ENCODE measurements around the gene DNAJB6.

The DNAJB6 gene

DNA sequence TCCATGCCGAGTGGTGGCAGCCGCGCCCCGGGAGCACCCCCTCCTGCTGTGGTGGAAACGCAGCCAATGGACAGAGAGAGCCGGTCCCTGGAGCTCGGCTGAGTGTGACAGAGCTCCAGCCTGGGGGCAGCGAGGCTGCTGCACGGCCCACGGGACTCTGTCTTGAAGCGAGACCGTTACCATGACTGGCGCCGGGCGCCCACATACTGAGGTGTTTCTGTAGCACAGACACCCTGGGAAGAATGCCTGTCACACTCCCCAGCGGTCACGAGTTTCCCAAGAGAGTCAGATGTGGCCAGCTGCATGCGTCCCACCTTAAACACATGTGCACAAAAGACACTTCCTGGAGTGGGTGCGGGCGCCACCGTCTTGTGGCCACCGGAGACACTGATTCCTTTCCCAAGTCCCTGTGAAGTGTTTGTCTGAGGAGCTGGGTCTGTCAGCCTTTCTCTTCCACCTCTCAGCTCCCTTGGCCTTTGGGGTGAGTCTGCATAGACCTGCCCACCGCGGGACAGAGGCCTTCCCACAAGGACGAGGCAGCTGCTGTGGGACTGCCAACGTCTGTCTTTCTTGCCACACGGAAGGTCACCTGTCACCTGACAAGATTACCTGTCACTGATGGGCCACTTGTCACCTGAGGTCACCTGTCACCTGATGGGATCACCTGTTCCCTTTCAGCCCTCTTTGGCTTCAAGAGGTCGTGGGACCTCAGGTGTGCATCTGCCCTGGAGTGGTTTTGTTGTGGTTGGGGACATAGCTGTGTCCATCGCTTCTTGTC lies 94.6 kb downstream of the DNAJB6 start:
- no peak for DNase-seq

DNA sequence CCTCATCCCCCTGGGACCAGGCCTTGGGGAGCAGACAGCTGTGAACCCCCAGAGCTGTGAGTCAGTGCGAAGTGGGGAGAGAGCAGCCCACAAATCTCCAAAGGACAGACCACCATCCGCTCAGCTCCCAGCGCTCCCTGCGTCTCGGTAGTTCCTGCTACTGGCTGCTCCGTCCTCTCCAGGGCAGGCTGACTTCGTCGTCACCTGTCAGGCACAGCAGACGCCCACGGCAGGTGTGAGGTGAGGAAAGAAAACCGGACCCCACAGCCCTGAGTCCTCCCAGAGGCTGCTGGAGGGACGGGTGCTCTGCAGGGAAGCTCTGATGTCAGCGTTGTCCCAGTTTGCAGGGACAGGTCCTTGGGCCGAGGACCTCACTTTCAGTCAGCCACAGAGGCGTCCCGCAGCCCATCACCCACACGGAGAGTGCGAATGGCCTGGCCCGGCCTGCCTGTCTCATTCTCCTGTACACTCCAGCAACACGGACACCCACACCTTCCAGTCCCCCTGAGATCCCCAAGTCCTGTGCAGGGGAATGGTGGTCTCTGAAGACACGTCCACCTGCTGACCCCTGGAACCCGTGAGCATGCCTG lies 95.2 kb downstream of the DNAJB6 start:
- no peak for DNase-seq

DNA sequence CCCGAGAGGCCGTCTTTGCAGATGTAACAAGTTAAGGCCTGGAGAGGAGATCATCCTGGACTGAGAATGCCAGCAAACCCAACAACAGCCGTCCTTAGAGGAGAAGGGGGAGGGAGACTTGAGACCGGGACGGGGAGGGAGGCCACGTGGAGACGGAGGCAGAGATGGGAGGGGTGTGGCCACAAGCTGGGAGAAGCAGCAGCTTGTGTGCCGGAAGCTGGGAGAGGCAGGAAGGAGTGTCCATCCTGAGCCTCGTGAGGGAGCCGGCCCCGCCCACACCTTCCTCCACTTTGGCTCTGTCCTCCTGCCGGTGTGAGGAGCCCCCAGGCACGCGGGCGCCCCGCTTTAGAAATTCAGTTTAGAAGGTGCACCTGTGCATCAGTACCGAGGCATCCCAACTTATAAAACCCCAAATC lies 95.7 kb downstream of the DNAJB6 start:
- no peak for DNase-seq

DNA sequence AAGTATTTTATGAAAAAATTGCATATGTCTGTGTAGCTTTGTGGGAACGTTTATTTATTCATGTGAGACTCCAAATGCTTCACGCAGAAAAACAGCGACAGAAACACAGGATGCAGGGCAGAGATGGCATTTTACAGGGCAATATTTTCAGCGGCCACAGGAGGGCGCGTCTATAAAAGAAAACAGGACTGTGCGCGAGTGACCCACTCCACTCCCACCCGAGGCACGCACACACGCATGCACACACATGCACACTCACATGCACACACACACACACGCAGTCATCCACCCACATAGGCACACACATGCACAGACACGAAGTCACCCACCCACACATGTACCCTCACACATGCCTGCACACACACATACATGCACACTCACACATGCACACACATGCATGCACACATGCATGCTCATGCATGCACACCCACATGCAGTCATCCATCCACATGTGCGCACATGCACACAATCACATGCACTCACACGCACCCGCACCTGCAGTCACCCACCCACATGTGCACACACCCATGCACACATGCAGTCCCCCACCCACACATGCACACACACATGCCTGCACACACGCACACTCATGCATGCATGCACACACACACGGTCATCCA lies 96.3 kb downstream of the DNAJB6 start:
- peak; percentile 45 for DNase-seq

DNA sequence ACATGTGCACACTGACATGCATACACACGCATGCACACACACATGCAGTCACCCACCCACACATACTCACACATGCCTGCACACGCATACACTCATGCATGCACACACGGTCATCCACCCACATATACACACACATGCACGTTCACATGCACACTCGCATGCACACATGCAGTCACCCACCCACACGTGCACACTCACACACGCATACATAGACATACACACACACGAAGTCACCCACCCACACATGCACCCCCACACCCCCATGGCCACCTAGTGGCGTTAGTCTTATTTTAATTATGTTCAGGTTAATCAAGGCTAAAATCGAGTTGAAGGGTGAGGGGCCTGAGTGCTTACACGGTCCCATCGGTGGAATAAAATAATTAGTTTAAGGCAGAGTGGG lies 96.8 kb downstream of the DNAJB6 start:
- DNase-seq: no peak

DNA sequence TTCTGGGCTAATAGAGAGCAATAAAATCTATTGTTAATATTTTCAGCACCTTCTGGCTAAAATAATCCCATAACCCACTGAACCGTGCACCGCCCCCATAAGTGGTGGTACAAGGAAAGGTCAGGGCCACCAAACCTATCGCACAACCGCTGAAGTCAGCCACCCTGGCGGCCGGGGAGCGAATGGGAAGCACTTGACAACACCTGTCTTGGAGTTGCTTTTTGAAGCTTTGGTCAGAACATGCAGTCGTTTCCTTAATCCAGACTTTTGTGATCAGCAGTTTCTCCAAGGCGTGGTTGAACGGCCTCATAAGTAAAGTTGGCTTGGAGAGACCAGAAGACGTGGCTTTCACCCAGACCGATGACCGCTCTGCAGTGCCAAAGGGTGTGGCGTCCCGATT lies 97.4 kb downstream of the DNAJB6 start:
- DNase-seq: no peak

DNA sequence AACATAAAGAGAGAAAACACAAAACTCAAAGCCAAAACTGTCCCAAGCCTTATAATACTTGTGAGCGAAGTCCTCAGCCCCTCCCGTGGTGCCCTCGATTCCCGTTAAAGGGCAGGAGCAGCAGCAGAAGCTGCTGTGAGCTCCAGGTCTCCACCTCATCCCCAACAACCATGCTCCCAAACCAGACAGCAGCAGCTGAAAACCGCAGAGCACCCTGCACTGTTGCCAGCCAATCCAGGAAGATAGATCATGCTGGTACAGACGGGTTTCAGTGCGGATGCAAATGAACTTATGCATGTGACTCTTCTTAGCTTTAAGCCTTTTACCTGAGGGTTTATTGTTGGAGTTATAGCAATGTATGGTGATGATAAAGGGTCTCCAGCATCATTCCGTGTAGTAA lies 97.9 kb downstream of the DNAJB6 start:
- DNase-seq: no peak

DNA sequence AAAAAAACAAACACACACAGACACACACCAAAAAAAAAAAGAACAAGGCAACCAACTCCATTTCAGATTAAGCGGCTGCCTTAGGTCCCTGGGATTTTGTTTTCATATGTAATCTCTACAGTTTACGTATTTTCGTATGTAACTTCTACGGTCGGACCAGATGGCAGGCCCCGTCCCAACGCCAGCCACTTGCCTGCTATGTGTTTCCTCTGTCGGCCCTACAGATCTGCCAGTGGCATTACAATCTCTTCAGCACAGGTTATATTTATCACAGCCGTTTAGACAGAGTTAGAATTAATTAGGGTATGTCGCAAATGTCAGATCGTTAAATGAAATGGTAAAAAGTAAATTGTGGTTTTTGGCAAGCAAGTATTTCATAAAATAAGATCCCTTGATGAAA lies 99.3 kb downstream of the DNAJB6 start:
- no peak for DNase-seq

DNA sequence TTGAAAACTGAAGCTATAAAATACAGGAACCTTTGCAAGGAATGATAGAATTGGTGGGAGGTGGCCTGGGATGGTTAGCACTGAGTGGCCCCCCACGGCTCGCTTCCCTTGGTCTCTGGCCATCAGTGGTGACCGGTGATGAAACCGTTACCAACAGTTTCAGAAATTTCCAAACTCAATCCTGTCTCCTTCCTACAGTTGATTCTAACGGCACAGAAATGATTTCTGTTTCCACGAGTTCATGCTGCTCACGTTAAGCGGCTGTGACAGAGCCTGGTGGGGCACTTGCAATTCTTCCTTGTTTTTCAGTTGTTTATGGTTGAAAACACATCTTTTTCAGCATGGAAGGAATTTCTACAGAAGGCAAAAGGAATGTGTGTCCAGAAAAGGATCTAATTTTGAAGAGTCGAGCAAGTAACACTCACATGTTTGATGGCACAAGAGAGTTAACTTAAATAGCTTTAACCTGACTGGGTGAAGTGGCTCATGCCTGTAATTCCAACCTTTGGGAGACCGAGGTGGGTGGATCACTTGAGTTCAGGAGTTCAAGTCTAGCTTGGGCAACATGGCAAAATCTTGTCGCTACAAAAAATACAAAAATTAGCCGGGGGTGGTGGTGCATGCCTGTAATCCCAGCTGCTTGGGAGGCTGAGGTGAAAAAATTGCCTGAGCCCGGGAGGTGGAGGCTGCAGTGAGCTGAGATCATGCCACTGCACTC lies 100.1 kb downstream of the DNAJB6 start:
- no peak for DNase-seq

DNA sequence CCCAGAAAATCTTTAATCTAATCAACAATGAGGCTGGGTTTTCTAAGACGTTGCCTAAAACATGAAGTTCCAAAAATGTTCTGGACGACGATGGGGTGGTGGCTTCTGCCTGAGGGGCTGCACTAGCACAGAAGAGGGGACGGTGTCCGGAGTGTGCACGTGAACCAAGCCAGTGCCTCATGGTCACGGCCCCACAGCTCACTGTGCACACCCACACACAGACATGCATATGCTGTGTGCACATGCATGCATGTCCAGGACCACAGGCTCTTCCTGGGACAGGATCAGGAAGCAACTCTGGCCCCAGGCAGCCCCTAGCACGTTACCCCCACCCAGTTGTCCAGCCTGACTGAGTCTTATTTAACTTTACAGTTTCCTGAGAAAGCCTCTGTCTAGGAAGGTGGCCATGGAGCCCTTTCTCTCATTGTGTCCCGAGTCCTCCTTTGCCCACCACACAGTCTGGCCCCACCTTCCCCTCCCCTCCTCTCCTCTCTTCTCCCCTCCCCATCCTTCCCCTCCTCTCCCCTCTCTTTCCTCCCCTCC lies 100.8 kb downstream of the DNAJB6 start:
- DNase-seq: no peak

DNA sequence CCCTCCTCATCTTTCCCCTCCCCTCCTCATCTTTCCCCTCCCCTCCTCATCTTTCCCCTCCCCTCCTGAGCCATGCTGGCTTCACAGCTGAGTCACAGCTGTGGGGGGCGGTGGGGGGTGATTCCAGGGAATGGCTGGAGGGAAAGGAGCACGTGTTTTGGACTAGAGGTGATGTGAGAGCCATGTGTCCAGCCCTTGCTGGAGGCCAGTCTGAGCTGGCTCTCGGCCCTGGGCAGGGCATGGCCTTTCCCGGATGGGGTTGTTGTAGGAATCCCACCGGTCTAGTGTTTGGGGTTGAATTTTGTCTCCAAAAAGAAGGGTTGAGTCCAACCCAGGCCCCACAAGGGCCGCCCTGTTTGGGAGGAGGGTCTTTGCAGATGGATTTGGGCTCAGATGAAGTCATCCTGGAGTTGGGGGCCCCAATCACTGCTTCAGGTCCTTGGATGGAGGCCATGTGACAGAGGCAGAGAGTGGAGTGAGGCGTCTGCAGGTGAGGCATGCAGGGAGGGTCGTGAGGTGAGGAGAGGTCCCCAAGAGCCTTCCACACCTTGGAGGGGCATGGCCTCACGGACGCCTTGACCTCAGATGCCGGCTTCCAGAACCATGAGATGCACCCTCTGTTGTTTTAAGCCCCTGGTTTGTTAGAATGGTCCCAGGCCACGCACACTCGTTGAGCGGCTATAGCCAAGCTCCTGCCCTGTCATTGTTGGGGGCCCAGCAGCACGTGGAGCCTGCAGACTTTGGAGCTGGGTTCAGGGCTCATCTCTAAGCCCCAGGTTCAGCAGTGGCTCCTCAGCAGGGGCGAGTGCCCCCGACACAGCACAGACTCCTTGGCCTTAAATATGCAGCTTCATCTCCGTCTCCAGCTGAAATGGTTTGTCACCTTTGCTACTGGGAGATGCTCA lies 101.6 kb downstream of the DNAJB6 start:
- no peak for DNase-seq

DNA sequence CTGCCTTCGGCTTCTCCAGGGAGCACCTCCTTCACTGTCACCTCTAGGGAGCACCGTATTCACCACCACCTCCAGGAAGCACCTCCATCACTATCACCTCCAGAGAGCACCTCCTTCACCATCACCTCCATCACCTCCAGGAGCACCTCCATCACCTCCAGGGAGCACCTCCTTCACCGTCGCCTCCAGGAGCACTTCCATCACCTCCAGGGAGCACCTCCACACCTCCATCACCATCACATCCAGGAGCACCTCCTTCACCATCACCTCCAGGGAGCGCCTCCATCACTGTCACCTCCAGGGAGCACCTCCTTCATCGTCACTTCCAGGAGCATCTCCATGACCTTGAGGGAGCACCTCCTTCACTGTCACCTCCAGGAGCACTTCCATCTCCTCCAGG lies 102.3 kb downstream of the DNAJB6 start:
- DNase-seq: no peak

DNA sequence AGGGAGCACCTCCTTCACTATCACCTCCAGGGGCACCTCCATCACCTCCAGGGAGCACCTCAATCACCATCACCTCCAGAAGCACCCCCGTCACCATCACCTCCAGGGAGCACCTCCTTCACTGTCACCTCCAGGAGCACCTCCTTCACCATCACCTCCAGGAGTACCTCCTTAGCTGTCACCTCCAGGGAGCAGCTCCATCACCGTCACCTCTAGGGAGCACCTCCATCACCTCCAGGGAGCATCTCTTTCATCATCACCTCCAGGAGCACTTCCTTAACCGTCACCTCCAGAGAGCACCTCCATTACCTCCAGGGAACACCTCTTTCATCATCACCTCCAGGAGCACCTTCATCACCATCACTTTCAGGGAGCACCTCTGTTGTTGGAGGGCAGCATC lies 103.0 kb downstream of the DNAJB6 start:
- no peak for DNase-seq

DNA sequence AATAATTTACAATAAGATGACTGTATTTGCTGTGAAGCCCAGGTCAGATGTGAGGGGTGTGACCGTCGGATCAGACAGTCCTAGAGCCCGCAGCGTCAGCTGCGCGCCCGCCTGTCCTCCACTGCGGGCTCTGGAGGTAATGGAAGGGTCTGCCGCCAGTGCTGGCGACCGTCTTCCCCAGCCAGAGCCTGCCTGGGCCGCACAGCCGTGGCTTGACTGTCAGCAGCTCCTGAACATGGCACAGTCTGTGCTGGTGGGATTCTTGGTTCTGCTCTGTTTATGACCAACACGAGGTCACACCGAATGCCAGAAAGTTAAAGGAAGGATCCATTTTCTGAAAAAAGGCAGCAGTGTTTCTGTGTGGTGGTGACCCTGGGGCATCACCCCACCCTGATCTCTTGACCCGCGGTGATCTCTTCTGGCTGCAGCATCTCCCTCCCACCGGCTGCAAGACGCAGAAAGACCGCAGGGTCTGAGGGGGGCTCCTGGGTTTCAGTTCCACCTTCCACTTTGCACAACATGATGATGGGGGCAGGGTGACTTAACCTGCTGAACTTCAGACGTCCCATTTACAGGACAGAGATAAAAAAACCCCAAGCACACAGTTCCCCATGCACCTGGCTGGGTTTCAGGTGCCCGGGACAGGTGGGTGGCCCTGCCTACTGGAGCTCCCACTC lies 103.7 kb downstream of the DNAJB6 start:
- no peak for DNase-seq

DNA sequence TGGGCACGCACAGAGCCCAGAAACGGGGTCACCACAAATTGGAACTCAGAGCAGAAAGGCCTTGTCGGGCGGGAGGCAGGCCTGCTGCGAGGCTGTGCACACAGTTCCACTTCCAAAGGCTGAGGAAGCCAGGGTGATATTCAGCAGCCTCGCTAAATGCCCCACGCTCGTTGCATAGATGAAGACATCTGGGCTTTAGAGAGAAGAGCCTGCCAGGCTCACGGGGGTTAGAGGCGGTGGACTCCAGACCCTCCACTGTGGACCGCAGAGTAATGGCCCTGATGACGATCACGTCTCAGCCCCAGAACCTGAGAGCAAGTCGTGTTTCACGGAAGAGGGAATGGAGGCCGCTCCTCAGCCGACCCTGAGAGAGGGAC lies 104.2 kb downstream of the DNAJB6 start:
- DNase-seq: no peak

DNA sequence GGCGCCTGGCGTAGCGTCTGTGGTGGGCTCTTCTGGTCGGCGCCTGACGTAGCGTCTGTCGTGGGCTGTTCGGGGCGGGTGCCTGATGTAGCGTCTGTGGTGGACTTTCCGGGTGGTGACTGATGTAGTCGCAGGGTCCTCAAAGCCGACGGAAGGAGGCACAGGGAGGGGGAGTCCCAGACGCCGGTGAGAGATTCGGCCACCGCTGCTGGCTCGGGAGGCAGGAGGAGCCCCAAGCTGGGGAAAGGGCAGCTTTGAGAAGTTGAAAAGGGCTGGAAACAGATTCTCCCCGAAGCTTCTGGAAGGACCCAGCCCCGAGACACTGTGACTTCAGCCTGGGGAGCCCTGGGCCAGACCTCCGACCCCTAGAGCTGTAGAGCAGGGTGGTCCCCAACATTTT lies 105.7 kb downstream of the DNAJB6 start:
- no peak for DNase-seq

DNA sequence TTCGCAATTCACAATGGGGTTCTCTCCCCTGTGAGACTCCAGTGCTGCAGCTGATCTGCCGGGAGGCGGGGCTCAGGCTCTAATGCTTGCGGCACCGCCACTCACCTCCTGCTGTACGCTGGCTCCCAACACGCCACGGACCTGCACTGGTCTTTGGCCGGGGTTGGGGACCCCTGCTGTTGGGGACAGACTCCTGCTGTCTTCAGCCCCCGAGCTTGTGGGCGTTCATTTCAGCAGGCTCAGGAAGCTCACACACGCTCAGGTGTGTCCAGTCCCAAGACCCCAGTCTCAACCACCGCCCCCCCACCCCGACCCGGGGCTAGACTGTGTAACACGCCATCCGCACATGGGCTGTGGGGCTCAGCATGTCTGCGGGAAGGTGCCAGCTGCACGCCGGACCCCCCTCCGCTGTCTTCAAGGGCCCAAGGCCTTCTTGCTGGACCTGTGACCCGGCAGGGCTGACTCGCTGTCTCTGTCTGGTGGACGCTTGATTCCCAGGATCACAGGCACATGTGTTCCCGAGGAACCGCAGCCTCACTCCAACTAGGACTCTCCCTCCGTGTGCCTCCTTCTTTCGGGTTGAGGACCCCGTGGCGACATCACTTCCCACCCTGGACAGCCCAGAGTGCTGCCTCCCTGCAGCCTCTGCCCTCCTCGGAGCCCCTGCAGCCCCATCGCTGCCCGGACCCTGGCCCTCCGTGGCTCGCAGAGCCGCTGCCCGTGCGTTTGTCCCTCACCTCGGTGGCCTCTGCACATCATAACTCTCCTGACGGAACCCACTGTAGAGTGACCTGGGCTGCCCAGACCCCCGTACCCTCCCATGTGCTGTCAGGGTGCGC lies 106.4 kb downstream of the DNAJB6 start:
- no peak for DNase-seq

DNA sequence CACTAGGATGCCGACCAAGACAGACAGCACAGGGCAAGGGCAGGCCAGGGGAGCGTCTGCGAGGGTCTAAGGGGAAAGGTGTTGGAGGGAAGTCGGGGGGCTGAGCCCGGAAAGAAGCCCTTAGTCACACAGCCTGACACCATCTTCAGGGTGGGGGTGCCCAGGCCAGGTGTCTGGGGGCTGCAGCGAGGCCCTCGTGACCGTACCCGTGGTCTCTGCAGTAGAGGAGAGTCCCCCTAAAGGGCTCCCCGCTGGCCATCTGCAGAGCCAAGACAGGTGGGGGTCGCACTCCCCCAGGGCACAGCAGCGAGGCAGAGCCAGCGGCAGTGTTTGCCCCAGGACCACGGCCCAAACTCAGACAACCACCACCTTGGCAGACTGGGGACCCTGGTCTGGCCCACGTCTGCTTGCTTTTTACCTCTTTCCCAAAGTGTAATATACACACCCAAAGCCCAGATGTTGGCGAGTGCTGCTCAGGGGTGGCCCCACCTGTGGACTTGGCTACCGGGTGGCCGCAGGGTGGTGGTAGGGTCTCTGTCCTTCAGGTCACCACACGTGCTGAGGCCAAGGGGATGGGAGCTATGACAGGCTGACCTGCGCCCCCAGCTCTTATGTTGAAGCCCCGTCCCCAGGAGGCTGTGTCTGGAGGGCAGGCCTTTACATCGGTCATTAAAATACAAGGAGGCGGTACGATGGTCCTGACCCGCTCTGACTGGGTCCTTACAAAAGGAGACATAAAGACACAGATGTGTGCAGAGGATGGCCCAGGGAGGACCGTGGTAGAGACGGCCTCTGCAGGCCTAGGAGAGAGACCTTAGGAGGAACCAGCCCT lies 107.4 kb downstream of the DNAJB6 start:
- DNase-seq: no peak

DNA sequence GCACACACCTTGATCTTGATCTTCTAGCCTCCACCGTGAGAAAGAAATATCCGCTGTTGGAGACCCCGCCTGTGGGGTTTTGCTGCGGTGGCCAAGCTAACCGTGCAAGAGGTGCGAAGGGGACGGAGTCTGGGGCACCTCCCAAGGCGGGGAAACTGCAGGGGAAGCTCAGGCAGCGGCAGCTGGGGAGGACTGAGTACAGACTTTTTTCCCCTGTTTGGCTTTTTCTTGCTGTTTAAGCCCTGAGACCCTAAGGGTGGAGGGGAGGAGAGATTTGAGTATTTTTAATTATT lies 108.0 kb downstream of the DNAJB6 start:
- DNase-seq: no peak
